Caco-2 (cell line): ENCODE data around the gene CDK9. TPM values are rescaled to one million over a fixed set of nuclear protein-coding genes. Genes with fewer than 3 reads are reported as not detected.
A peak's percentile ranks its signal among the peaks of the same experiment; 100 is the strongest.

Experiments
- BruUV-seq: library from RNA; stranded (reverse); fragments of 400-500 nt; replicated peaks from 2 replicates; lab custom pipeline; 2021; lab: Mats Ljungman, UMichigan
- CTCF ChIA-PET: fragments of 300-600 bp; sonication (Branson Sonifier 250); formaldehyde crosslinking; loops from one replicate; lab custom pipeline; 2022; ENCODE audit warnings: antibody characterized with exemption; lab: Charles Lee
- POLR2A ChIA-PET: fragments of 300-600 bp; sonication (Branson Sonifier 250); formaldehyde crosslinking; loops from one replicate; lab custom pipeline; 2022; ENCODE audit warnings: antibody characterized with exemption; lab: Charles Lee
- DNase-seq, 2 experiments: peaks; one replicate each; pipeline versions ENCODE4 v3.0.0 to v3.0.0-alpha.2; 2020 to 2022
- H3K27me3 ChIP-seq: replicated peaks from 2 replicates; pipeline ENCODE4 v1.6.0; 2011; ENCODE audit warnings: low read length; ENCODE audit not compliant: control insufficient read depth, insufficient read depth
- H3K36me3 ChIP-seq: 2 replicates; pipeline ENCODE4 v1.5.1; 2011; ENCODE audit warnings: low read length; ENCODE audit not compliant: control insufficient read depth, insufficient read depth
- H3K4me1 ChIP-seq: fragments of 250-450 bp; sonication (Bioruptor Pico); 2 replicates; pipeline ENCODE4 v1.5.1; 2020; ENCODE audit warnings: mild to moderate bottlenecking
- H3K4me3 ChIP-seq: 2 replicates; pipeline ENCODE4 v1.5.1; 2011; ENCODE audit warnings: low read depth, mild to moderate bottlenecking, control low read depth, low read length
- H3K9me3 ChIP-seq: fragments of 250-450 bp; sonication (Bioruptor Pico); 2 replicates; pipeline ENCODE4 v1.5.1; 2020; ENCODE audit warnings: mild to moderate bottlenecking, moderate library complexity
- H3K27ac Mint-ChIP-seq: one replicate; pipeline ENCODE4 v1.8.0; 2022; ENCODE audit warnings: mixed read lengths; ENCODE audit not compliant: unreplicated experiment
- H3K27me3 Mint-ChIP-seq: one replicate; pipeline ENCODE4 v1.8.0; 2022; ENCODE audit warnings: mixed read lengths; ENCODE audit not compliant: insufficient read depth, unreplicated experiment
- H3K36me3 Mint-ChIP-seq: one replicate; pipeline ENCODE4 v1.8.0; 2022; ENCODE audit warnings: mild to moderate bottlenecking, mixed read lengths; ENCODE audit not compliant: insufficient read depth, unreplicated experiment
- H3K4me1 Mint-ChIP-seq: one replicate; pipeline ENCODE4 v1.8.0; 2022; ENCODE audit warnings: low read depth, mixed read lengths; ENCODE audit not compliant: unreplicated experiment
- H3K4me3 Mint-ChIP-seq: one replicate; pipeline ENCODE4 v1.8.0; 2022; ENCODE audit warnings: mild to moderate bottlenecking, moderate library complexity, mixed read lengths; ENCODE audit not compliant: unreplicated experiment
- H3K9me3 Mint-ChIP-seq: one replicate; pipeline ENCODE4 v1.8.0; 2022; ENCODE audit warnings: mixed read lengths; ENCODE audit not compliant: unreplicated experiment
- intact Hi-C: fragments of 100-400 bp; cut with micrococcal nuclease; formaldehyde crosslinking; loops from one replicate; pipeline ENCODE4 v1.10.0; 2022; ENCODE audit not compliant: unreplicated experiment
- total RNA-seq: library from RNA; stranded (reverse); gene quantifications from 2 replicates; pipeline ENCODE4 v1.2.3, GENCODE V29; 2022
- TF ChIP-seq, protein P1 (sequence below), 2 experiments: fragments of 200-600 bp in 1 of 2; IDR thresholded peaks; 1 replicate in 1 of 2; 2 replicates in 1 of 2; pipeline versions ENCODE4 v1.5.1 to v1.8.0; 2011 to 2022; ENCODE audit warnings: antibody characterized with exemption in 1 of 2, control low read depth in 1 of 2, inconsistent platforms in 1 of 2, low read depth in 1 of 2, low read length in 1 of 2, mild to moderate bottlenecking in 1 of 2, moderate library complexity in 1 of 2; ENCODE audit not compliant: insufficient read depth in 1 of 2, severe bottlenecking in 1 of 2, unreplicated experiment in 1 of 2

Gene CDK9
- total RNA-seq, 1 experiment from 2014 or later = 48.2 TPM

DNA sequence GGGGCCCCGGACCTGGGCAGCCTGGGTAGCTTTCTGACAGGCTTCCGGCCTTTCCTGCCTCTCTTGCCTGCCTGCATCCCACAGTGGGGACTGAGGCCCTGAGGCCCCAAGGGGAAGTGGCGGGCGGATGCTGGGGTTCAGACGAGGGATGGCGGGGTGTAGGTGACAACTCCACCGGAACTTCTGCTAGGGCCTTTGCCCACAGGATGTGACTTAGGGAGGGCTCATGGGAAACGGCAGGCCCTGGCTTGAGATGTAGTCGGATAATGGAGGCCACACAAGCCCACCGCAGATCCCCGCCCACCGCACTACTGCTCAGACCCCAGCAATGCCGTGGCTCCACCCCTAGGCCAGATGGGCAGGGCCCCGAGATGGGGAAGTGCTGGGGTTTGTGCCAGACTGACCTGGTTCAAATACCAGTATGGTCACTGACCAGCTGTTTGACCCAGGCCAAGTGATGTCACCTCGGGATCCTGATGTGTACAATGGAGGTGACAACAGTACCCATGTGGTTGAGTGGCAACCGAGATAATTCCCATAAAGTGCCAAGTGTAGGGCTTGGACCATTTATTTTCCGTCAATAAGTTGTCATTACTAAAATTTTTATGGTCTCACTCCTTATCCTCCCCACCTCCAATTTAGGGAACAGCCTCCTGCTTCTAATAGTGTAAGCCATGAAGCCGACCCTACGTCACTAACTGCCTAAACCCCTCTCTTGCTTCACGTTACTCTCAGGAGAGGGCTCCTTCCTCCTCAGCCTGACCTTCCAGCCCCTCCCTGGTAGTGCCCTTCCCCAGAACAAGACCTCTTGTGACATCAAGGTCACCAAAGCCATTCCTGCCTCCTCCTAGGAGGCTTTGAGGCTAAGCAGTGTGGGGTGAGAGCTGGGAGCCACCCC, 2.5 kb upstream of the CDK9 start:
- no peak overlapping the region for H3K27ac Mint-ChIP-seq
- H3K4me3 ChIP-seq = no peak overlapping the region
- H3K9me3 Mint-ChIP-seq = no peaks in the 10 kb centered on the region
- no peak for DNase-seq
- ChIA-PET CTCF (no interaction called here), POLR2A (interaction anchor here (0.8 kb wide), 1 partner anchor 12 kb away, joined by 8 read pairs; no protein-coding TSS in a partner anchor)
- H3K36me3 ChIP-seq = 0 out of 2 replicates have a peak, but pooled peaks cover 1% of the 10 kb centered on the region
- no peak overlapping the region for H3K4me3 Mint-ChIP-seq
- no peaks in the 10 kb centered on the region for H3K27me3 ChIP-seq
- intact Hi-C loops = loop anchor here (10.0 kb wide), 1 partner anchor 279 kb away; no protein-coding TSS in a partner anchor
- no peaks in the 10 kb centered on the region for H3K4me1 Mint-ChIP-seq
- TF ChIP-seq, protein P1, sequence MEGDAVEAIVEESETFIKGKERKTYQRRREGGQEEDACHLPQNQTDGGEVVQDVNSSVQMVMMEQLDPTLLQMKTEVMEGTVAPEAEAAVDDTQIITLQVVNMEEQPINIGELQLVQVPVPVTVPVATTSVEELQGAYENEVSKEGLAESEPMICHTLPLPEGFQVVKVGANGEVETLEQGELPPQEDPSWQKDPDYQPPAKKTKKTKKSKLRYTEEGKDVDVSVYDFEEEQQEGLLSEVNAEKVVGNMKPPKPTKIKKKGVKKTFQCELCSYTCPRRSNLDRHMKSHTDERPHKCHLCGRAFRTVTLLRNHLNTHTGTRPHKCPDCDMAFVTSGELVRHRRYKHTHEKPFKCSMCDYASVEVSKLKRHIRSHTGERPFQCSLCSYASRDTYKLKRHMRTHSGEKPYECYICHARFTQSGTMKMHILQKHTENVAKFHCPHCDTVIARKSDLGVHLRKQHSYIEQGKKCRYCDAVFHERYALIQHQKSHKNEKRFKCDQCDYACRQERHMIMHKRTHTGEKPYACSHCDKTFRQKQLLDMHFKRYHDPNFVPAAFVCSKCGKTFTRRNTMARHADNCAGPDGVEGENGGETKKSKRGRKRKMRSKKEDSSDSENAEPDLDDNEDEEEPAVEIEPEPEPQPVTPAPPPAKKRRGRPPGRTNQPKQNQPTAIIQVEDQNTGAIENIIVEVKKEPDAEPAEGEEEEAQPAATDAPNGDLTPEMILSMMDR (IDR thresholded peaks at IDR 0.05; ENCODE audit: insufficient read depth in 1 of 2, low read depth in 1 of 2, low read length in 1 of 2, severe bottlenecking in 1 of 2, unreplicated experiment in 1 of 2) = no peak
- no peaks in the 10 kb centered on the region for H3K9me3 ChIP-seq
- peaks cover 27% of the 10 kb centered on the region for H3K36me3 Mint-ChIP-seq
- no TSS peak for BruUV-seq
- no peaks in the 10 kb centered on the region for H3K4me1 ChIP-seq
- no peaks in the 10 kb centered on the region for H3K27me3 Mint-ChIP-seq

DNA sequence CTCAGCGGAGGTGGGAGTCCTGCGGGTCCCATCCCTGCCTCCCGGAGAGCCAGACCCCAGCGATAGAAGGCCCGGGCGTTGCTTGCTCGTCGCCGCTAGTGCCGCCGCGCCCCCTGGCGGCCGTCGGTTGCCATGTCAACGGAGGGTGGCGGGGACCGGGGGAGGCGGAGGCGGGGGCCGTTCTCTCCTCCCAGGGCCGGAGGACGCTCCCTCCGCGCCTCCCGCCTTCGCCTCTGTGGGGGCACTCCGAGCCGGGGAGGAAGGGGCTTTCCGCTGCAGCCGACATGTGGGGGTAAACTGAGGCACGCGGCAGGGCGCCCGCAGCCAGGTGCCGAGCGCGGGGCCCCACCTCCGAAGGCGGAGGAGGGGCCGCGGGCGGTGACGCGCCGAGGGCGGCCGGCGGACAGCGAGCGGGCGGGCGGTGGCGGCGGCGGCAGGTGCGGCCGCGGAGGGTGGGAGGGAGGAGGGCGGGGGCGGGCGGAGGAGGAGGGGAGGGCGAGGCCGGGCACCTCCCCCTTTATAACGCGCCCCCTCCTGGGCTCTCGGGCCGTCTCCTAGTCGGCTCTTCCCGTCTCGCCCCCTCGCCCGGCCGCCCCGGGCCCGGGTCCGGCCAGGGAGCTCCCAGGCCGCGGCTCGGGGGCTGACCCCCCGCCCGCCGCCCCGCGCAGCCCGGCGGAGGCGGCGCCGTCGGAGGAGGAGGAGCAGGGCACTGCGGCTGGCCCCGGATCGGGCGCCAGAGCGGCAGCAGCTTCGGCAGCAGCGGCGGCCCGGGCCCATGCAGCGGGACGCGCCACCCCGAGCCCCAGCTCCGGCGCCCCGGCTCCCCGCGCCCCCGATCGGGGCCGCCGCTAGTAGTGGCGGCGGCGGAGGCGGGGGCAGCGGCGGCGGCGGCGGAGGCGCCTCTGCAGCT, 556 bp upstream of the CDK9 start:
- peaks cover 46% of the 10 kb centered on the region for H3K36me3 Mint-ChIP-seq
- BruUV-seq = no TSS peak
- Histone ChIP-seq H3K9me3 (no peaks in the 10 kb centered on the region), H3K4me1 (no peaks in the 10 kb centered on the region), H3K36me3 (peaks cover 6% of the 10 kb centered on the region; the same call in 1 of the 2 replicates), H3K4me3 (peak overlapping the region; percentile 94), H3K27me3 (no peaks in the 10 kb centered on the region)
- H3K27me3 Mint-ChIP-seq = no peaks in the 10 kb centered on the region
- H3K9me3 Mint-ChIP-seq = no peaks in the 10 kb centered on the region
- peak overlapping the region; percentile 98 for H3K4me3 Mint-ChIP-seq
- H3K4me1 Mint-ChIP-seq = no peaks in the 10 kb centered on the region
- TF ChIP-seq, protein P1 (IDR thresholded peaks at IDR 0.05; ENCODE audit: insufficient read depth in 1 of 2, low read depth in 1 of 2, low read length in 1 of 2, severe bottlenecking in 1 of 2, unreplicated experiment in 1 of 2) = peak; percentile 91 to 92
- ChIA-PET POLR2A (interaction anchor here (0.6 to 1.0 kb wide), 6 partner anchors 14 to 1063 kb away, joined by 3 to 10 read pairs (median 4); partner anchors contain the start of genes FPGS and TOR2A), CTCF (interaction anchor here (0.6 to 2.4 kb wide), 13 partner anchors 9 to 1911 kb away, joined by 3 to 30 read pairs (median 4); partner anchors contain the start of genes STXBP1 and TOR2A)
- H3K27ac Mint-ChIP-seq = peak overlapping the region; percentile 71
- DNase-seq = peak; percentile 87 to 91
- intact Hi-C loops = loop anchor here (1.0 to 10.0 kb wide), 5 partner anchors 14 to 280 kb away; partner anchors contain the start of genes ST6GALNAC4 and TOR2A

DNA sequence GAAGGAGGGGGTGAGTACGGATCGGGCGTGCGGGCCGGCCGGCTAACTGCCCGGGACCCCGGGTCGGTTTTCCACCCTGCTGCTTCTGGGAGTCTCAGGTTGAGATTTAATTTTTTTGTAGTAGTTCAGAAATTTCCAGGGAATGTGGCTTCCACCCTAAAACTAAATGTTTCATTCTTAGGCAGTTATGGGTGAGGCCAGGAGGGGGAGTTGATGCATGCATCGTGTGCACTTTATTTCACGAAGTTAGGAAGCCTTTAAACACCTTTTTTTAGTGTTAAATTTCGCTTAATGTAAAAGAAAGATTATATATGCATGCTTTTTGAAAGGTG, 905 bp downstream of the CDK9 start:
- Histone ChIP-seq H3K4me1 (no peaks in the 10 kb centered on the region), H3K36me3 (peaks cover 8% of the 10 kb centered on the region), H3K4me3 (peak overlapping the region; percentile 94), H3K27me3 (no peaks in the 10 kb centered on the region), H3K9me3 (no peaks in the 10 kb centered on the region)
- no peaks in the 10 kb centered on the region for H3K9me3 Mint-ChIP-seq
- intact Hi-C loops = loop anchor here (1.0 to 10.0 kb wide), 3 partner anchors 84 to 282 kb away; partner anchors contain the start of gene ST6GALNAC4
- peak overlapping the region; percentile 98 for H3K4me3 Mint-ChIP-seq
- DNase-seq = no peak
- no peaks in the 10 kb centered on the region for H3K4me1 Mint-ChIP-seq
- ChIA-PET POLR2A (no interaction called here), CTCF (no interaction called here)
- TF ChIP-seq, protein P1 (IDR thresholded peaks at IDR 0.05; ENCODE audit: insufficient read depth in 1 of 2, low read depth in 1 of 2, low read length in 1 of 2, severe bottlenecking in 1 of 2, unreplicated experiment in 1 of 2) = peak in 1 of 2 experiments; percentile 11
- no TSS peak for BruUV-seq
- H3K27me3 Mint-ChIP-seq = no peaks in the 10 kb centered on the region
- H3K36me3 Mint-ChIP-seq = peaks cover 61% of the 10 kb centered on the region
- H3K27ac Mint-ChIP-seq = peak overlapping the region; percentile 90
